Measurements from ENCODE around the gene SHH. TPM values are rescaled to one million over a fixed set of nuclear protein-coding genes. Genes with fewer than 3 reads are reported as not detected.

The SHH gene
- total and polyA plus RNA-seq, 2 donors (not counting 3 experiments of a cell fraction or from before 2014, with no cell fraction given) = not detected

DNA sequence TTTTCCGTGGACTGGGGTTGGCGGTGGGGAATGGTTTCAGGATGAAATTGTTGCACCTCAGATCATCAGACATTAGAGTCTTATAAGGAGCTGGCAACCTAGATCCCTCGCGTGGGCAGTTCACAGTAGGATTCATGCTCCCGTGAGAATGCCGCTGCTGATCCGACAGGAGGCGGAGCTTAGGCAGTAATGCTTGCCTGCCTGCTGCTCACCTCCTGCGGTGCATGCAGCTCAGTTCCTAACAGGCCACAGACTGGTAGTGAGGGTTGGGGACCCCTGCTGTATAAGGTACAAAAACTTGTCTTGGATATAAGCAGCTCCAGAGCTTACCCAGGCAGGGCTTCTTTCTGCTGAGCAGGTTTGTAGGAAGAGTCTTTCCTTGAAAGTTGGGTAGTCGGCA, 53.9 kb downstream of the SHH start:
- Histone ChIP-seq H3K27ac (ENCODE audit: insufficient read depth, low read depth, low read length) (no peak overlapping the region), H3K4me1 (ENCODE audit: control insufficient read depth, extremely low read depth, insufficient read depth, low read length) (peaks cover 3% of the 10 kb centered on the region), H2AFZ (ENCODE audit: low read depth, low read length) (no peak overlapping the region), H3K27me3 (ENCODE audit: control insufficient read depth in 2 of 2, insufficient read depth in 2 of 2, low read length in 2 of 2) (no peaks in the 10 kb centered on the region), H3K9me1 (replicated peaks; ENCODE audit: control insufficient read depth, extremely low read depth, insufficient read depth, low read length) (no peaks in the 10 kb centered on the region), H4K20me1 (replicated peaks; ENCODE audit: control insufficient read depth, extremely low read depth, insufficient read depth, low read length) (peaks cover 7% of the 10 kb centered on the region), H3K4me2 (ENCODE audit: insufficient read depth, low read length) (no peak overlapping the region), H3K9ac (replicated peaks; ENCODE audit: extremely low read depth, insufficient read depth, low read length) (no peak overlapping the region), H3K4me3 (replicated peaks in 1 of 3; ENCODE audit: insufficient read depth in 1 of 3, low read depth in 1 of 3, low read length in 3 of 3) (no peak overlapping the region), H3K36me3 (ENCODE audit: control insufficient read depth in 2 of 2, extremely low read depth in 1 of 2, insufficient read depth in 2 of 2, low read length in 2 of 2) (peaks cover 0 to 3% of the 10 kb centered on the region in 2 experiments), H3K79me2 (ENCODE audit: control insufficient read depth, insufficient read depth, low read length) (peaks cover 62% of the 10 kb centered on the region), H3K9me3 (replicated peaks; ENCODE audit: control insufficient read depth, insufficient read depth, low read length) (no peaks in the 10 kb centered on the region)
- ChIA-PET CTCF (interaction anchor here (1.9 kb wide), 1 partner anchor 160 kb away, joined by 7 read pairs; no protein-coding TSS in a partner anchor), POLR2A (no interaction called here)
- TF ChIP-seq JUN (IDR thresholded peaks at IDR 0.05; ENCODE audit: borderline replicate concordance, insufficient read depth, insufficient read length, low read depth) = no peak
- TF ChIP-seq POLR2A (IDR thresholded peaks at IDR 0.05; ENCODE audit: low read depth, low read length) = no peak
- TF ChIP-seq FOS (IDR thresholded peaks at IDR 0.05; ENCODE audit: borderline replicate concordance, insufficient read depth, low read length) = no peak
- TF ChIP-seq GATA2 (IDR thresholded peaks at IDR 0.05; ENCODE audit: insufficient read depth, insufficient read length, low read depth, low read length) = no peak
- TF ChIP-seq MYC (IDR thresholded peaks at IDR 0.05; ENCODE audit: low read depth, low read length) = no peak
- TF ChIP-seq POLR2AphosphoS5 (IDR thresholded peaks at IDR 0.05; ENCODE audit: insufficient read depth, low read depth, low read length) = no peak
- TF ChIP-seq EZH2 (IDR thresholded peaks at IDR 0.05; ENCODE audit: borderline replicate concordance, low read depth, low read length, severe bottlenecking) = no peak
- TF ChIP-seq, protein P1, sequence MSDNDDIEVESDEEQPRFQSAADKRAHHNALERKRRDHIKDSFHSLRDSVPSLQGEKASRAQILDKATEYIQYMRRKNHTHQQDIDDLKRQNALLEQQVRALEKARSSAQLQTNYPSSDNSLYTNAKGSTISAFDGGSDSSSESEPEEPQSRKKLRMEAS (IDR thresholded peaks at IDR 0.05; ENCODE audit: insufficient read depth, insufficient read length) = no peak
- TF ChIP-seq, protein P2, sequence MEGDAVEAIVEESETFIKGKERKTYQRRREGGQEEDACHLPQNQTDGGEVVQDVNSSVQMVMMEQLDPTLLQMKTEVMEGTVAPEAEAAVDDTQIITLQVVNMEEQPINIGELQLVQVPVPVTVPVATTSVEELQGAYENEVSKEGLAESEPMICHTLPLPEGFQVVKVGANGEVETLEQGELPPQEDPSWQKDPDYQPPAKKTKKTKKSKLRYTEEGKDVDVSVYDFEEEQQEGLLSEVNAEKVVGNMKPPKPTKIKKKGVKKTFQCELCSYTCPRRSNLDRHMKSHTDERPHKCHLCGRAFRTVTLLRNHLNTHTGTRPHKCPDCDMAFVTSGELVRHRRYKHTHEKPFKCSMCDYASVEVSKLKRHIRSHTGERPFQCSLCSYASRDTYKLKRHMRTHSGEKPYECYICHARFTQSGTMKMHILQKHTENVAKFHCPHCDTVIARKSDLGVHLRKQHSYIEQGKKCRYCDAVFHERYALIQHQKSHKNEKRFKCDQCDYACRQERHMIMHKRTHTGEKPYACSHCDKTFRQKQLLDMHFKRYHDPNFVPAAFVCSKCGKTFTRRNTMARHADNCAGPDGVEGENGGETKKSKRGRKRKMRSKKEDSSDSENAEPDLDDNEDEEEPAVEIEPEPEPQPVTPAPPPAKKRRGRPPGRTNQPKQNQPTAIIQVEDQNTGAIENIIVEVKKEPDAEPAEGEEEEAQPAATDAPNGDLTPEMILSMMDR (IDR thresholded peaks at IDR 0.05; ENCODE audit: extremely low read depth in 1 of 2, insufficient read depth in 1 of 2, low read depth in 1 of 2, low read length in 2 of 2) = no peak
- FAIRE-seq (no peak), DNase-seq (ENCODE audit: low read depth, low spot score) (no peak)
- BruUV-seq (replicated peaks) = no TSS peak
- intact Hi-C loops (cut with micrococcal nuclease) (no loop called here), dilution Hi-C loops (cut with MboI; ENCODE audit: extremely low pct_ligation_motif_present, low sequenced_read_pairs) (no loop called here)
